ENCODE results near the gene TMEM150A.

GRCh38 chr2:85650456-85650855 is 48.0 kb upstream of the TMEM150A start:
- TF ChIP-seq CTCF (IDR thresholded peaks at IDR 0.05) (no peak), POLR2A (IDR thresholded peaks at IDR 0.05) (no peak)

Data from tibial nerve (tissue), 3 donors.